ENCODE measurements around the gene NUDT4.
A peak's percentile ranks its signal among the peaks of the same experiment; 100 is the strongest.

Gene NUDT4

DNA sequence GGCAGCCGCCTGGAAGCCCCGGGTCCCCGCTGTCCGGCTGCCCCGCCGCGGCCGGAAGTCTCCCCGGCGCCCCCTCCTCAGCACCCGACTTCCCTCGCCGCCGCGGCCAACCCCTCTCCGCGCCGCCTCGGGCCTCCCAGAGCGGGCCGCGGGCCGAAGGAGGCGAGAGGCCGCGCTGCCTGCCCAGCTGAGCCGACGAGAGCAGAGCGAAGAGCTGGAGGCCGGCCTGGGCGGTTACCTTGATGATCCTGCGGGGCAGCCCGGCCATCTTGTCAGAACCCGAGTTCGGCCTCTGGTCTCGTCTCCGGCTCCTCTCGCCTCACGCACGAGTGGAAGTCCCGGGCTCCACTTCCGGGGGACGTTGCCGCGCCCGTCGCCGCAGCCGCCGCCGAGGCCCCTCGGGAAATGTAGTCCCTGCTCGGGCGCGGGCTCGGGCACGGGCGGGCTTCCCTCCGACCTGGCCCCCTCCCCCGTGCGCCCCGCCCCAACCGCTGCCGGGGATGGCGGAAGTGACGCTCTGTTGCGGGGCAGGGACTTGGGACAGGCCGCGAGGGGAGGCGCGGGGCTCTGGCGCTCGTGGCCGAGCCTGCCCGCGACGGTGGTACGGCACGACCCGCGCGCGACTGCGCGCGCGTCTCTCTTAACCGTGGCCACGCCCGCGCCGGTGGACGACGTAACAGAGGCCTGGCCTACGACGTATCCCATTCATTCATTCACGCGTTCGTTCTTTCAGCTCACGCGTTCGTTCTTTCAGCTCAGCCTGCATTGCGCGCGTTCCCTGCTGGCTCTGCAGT is 64.1 kb downstream of the NUDT4 start, which contains the start of gene UBE2N:
Gene UBE2N, minus strand, starts transcription at position 331 of the 794 bp plus-strand sequence. Its CDS starts 63 bp downstream, at position 268.
- TF ChIP-seq, protein P1, sequence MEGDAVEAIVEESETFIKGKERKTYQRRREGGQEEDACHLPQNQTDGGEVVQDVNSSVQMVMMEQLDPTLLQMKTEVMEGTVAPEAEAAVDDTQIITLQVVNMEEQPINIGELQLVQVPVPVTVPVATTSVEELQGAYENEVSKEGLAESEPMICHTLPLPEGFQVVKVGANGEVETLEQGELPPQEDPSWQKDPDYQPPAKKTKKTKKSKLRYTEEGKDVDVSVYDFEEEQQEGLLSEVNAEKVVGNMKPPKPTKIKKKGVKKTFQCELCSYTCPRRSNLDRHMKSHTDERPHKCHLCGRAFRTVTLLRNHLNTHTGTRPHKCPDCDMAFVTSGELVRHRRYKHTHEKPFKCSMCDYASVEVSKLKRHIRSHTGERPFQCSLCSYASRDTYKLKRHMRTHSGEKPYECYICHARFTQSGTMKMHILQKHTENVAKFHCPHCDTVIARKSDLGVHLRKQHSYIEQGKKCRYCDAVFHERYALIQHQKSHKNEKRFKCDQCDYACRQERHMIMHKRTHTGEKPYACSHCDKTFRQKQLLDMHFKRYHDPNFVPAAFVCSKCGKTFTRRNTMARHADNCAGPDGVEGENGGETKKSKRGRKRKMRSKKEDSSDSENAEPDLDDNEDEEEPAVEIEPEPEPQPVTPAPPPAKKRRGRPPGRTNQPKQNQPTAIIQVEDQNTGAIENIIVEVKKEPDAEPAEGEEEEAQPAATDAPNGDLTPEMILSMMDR (IDR thresholded peaks at IDR 0.05; ENCODE audit: low read length, missing control alignments): no peak
- peak within 1 kb of the TSS; percentile 74 for H3K4me3 ChIP-seq (replicated peaks; ENCODE audit: low read depth, low read length)
- DNase-seq (ENCODE audit: low read depth): peak; percentile 94

DNA sequence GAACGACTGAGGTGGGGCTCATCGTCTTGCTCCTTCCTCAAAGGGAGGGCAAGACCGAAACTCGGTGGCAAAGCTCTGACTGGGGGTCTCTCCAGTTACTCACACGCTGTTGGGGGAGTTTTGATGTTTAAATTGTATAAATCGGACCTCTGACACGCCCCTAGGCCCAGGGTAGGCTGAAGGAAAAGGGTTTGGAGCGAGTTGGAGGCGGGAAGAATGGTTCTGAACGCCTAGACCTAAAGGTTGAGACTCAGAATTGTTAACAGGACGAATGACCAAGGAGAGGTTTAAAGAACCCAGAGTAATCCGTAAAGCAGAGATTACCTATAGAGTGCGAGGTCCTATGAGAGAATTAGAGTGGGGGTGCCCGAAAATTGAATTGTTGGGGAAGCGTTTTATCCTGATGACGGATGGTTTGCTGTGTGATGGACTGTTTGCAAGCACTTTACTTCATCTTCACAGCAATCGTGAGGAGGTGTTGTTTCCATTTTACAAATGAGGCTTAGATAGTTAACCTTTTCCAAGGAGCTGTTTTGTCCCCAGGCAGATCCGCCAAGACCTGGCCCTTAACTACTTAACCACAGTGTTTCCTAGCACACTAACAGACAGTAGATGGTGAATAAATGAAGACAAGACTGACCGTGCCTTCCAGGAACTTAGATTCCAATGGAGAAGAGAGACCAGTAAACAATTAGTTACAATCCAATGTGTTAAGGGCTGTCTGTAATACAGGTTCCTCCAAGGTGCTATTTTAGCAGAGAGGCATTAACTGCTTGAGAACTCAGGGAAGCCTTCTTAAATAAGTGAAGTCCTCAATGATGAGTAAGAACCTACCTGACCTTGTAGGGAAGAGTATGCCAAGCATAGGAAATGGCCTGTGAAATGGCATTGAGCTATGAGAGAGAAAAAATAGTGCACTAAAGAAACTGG is 65.0 kb downstream of the NUDT4 start:
- DNase-seq (ENCODE audit: low read depth): no peak
- H3K4me3 ChIP-seq (replicated peaks; ENCODE audit: low read depth, low read length): peak overlapping the region; percentile 74
- TF ChIP-seq, protein P1 (IDR thresholded peaks at IDR 0.05; ENCODE audit: low read length, missing control alignments): no peak

DNA sequence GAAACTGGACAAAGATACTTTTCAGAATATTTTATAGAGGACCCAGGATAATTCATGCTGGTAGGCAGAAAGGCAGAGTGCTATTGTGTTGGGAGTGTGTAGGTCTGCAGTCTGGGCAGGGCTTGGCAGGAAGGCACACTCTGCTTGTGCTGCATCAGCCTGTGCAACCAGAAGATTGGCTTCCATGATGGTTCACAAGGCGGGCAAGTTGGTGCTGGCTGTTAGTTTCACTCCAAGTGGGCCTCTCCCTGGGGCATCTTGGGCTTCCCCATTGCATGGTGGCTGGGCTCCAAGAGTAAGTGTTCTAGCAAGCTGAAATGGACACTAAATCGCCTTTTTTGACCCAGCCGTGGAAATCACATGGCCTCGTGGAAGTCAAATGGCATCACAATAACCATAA is 65.9 kb downstream of the NUDT4 start:
- no peak for DNase-seq (ENCODE audit: low read depth)
- TF ChIP-seq, protein P1 (IDR thresholded peaks at IDR 0.05; ENCODE audit: low read length, missing control alignments): no peak
- H3K4me3 ChIP-seq (replicated peaks; ENCODE audit: low read depth, low read length): no peak overlapping the region

DNA sequence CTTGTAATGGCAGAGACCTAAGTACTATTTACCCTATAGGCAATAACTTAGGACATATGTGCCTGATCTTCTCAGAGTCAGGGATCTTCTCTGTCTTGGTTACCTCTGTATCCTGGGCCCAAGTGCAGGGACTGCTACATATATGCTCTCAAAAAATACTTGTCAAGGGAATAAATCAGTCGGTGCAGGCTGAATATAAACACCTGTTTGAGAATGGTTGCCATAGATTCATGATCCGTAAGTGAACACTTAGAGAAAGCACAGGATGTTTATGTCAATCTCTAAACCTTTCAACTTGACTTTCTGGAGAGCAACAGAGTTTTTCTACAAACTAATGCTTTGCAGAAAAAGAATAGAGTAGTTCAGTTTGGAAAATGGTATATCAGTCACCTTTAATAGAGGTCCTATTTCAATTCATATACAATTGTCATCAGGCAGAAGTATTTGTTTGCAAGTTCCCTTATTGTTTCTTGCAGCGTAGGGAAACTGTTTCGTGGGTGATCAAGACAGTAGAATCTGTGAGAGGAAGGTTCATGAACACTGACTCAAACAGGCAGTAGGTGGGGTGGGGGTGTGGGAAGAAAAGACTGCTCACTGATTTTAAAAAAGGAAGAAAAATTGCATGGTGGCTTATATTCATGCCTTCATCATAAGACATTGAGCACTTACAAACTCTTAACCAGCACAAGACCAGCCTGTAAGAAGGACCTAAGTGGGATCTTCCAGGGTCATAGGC is 70.0 kb downstream of the NUDT4 start:
- no peak for DNase-seq (ENCODE audit: low read depth)
- TF ChIP-seq, protein P1 (IDR thresholded peaks at IDR 0.05; ENCODE audit: low read length, missing control alignments): no peak
- no peak overlapping the region for H3K4me3 ChIP-seq (replicated peaks; ENCODE audit: low read depth, low read length)

DNA sequence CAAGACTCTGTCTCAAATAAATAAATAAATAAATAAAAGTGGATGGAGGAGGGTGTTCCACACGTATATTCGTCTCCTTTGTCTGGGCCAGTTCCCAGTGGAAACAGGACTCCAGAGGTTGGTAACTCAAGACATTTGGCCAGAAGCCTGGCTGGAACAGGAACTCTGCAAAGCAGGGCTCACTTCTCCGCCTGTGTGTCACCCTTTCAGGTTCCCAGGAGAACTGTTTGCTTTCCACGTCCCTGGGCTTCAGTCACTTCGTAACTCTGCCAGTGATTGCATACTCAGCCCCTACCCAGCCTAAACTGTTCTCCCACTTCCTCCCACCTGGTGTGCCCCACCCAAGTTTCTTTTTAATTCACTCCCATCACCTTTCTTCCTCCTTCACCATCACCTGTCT is 71.1 kb downstream of the NUDT4 start:
- TF ChIP-seq, protein P1 (IDR thresholded peaks at IDR 0.05; ENCODE audit: low read length, missing control alignments): no peak
- DNase-seq (ENCODE audit: low read depth): no peak
- no peak overlapping the region for H3K4me3 ChIP-seq (replicated peaks; ENCODE audit: low read depth, low read length)

DNA sequence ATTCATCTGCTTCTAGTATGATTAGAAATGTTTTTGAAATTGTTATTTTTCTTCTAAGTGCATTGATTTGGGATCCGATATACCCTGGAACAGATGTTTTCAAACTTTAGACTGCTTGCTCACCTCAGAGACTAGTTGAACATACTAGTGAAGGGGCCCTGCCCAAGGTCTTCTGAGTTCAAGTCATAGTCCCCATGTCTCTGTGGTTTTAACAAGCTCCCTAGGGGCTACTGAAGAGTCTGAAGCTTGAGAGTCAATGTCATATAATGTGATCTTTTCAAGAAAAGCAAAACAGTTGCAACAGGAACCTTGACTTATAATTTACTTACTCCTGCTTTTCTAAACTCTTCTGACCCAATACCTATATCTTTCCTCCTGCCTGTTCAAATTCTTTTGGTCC is 71.6 kb downstream of the NUDT4 start:
- no peak overlapping the region for H3K4me3 ChIP-seq (replicated peaks; ENCODE audit: low read depth, low read length)
- no peak for DNase-seq (ENCODE audit: low read depth)
- TF ChIP-seq, protein P1 (IDR thresholded peaks at IDR 0.05; ENCODE audit: low read length, missing control alignments): no peak

All from fibroblast of pulmonary artery (primary cell).